MM.1S (cell line): ENCODE results near the gene FRAS1.

Experiments used
- DNase-seq: peaks from one replicate; pipeline ENCODE4 v3.0.0-alpha.2; 2015
- H2AFZ ChIP-seq: fragments of 300-600 bp; sonication (generic); 2 replicates; pipeline ENCODE4 v1.6.0; 2016; ENCODE audit warnings: antibody characterized with exemption, low read length
- H3F3A ChIP-seq: fragments of 300-600 bp; sonication (generic); 2 replicates; pipeline ENCODE4 v1.6.1; 2016; ENCODE audit warnings: mild to moderate bottlenecking, antibody characterized with exemption, low read length, moderate library complexity, mixed read lengths; ENCODE audit not compliant: insufficient read depth
- H3K27ac ChIP-seq: fragments of 300-600 bp; sonication (generic); 2 replicates; pipeline ENCODE4 v1.5.1; 2016; ENCODE audit warnings: mild to moderate bottlenecking, low read length
- H3K27me3 ChIP-seq: fragments of 300-600 bp; sonication (generic); replicated peaks from 2 replicates; pipeline ENCODE4 v1.6.0; 2016; ENCODE audit warnings: low read length; ENCODE audit not compliant: insufficient read depth
- H3K36me3 ChIP-seq: fragments of 300-600 bp; sonication (generic); replicated peaks from 2 replicates; pipeline ENCODE4 v1.6.1; 2016; ENCODE audit warnings: mild to moderate bottlenecking, low read length, mixed read lengths; ENCODE audit not compliant: insufficient read depth
- H3K4me1 ChIP-seq: fragments of 300-600 bp; sonication (generic); 2 replicates; pipeline ENCODE4 v1.6.1; 2016; ENCODE audit warnings: low read length, mixed read lengths
- H3K4me2 ChIP-seq: fragments of 300-600 bp; sonication (generic); 2 replicates; pipeline ENCODE4 v1.6.0; 2016; ENCODE audit warnings: low read depth, low read length
- H3K4me3 ChIP-seq: fragments of 300-600 bp; sonication (generic); 2 replicates; pipeline ENCODE4 v1.5.1; 2016; ENCODE audit warnings: low read length, mixed read lengths
- H3K79me2 ChIP-seq: fragments of 300-600 bp; sonication (generic); 2 replicates; pipeline ENCODE4 v1.6.1; 2016; ENCODE audit warnings: mixed run types, low read length, mixed read lengths
- H3K9ac ChIP-seq: fragments of 300-600 bp; sonication (generic); 2 replicates; pipeline ENCODE4 v1.6.1; 2016; ENCODE audit warnings: low read length, mixed read lengths
- H3K9me2 ChIP-seq: fragments of 300-600 bp; sonication (generic); replicated peaks from 2 replicates; pipeline ENCODE4 v1.6.1; 2016; ENCODE audit warnings: mild to moderate bottlenecking, low read length, mixed read lengths; ENCODE audit not compliant: insufficient read depth
- H3K9me3 ChIP-seq: fragments of 300-600 bp; sonication (generic); replicated peaks from 2 replicates; pipeline ENCODE4 v1.6.1; 2016; ENCODE audit warnings: mild to moderate bottlenecking, low read length, mixed read lengths; ENCODE audit not compliant: insufficient read depth
- H4K20me1 ChIP-seq: fragments of 300-600 bp; sonication (generic); 2 replicates; pipeline ENCODE4 v1.6.1; 2016; ENCODE audit warnings: mild to moderate bottlenecking, low read length, moderate library complexity, mixed read lengths; ENCODE audit not compliant: insufficient read depth
- EZH2 ChIP-seq: fragments of 300-600 bp; sonication (generic); optimal IDR thresholded peaks from 2 replicates; pipeline ENCODE3; 2017; ENCODE audit warnings: low read depth, mild to moderate bottlenecking, antibody characterized with exemption, low read length, mixed read lengths
- EZH2phosphoT487 ChIP-seq: fragments of 300-600 bp; sonication (generic); IDR thresholded peaks from 2 replicates; pipeline ENCODE4 v1.6.1; 2018; ENCODE audit warnings: antibody characterized with exemption, low read length
- TF ChIP-seq, protein P1 (sequence below): fragments of 300-600 bp; sonication (generic); IDR thresholded peaks from 2 replicates; pipeline ENCODE4 v1.5.1; 2016; ENCODE audit warnings: antibody characterized with exemption, low read length, mixed read lengths

The FRAS1 gene

DNA sequence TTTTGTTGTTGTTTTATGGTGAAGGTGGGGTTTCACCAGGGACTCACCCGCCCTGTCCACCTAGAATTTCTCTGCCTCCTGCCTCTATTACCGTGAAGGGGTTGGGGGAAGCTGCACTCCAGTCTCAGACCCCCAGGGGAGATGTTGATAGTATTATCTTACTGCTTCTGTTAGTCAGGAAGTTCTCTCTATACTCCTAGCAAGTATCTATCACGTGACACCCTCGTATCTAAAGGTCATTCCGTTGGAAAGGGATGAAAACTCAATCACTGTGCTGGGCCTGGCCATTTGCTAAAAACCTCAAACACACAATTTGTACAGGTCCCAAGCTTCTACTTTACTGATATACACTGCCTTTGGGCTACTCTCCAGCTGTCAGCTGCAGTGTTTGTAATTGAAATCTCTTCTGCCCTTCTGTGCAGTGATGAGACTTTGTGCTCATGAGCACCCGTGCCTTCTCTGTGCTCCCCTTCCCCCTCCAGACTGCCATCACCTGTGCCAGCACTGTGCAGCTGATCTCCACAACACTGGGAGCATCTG lies 306.0 kb downstream of the FRAS1 start:
- Histone ChIP-seq H2AFZ (no peak overlapping the region), H3K27me3 (no peaks in the 10 kb centered on the region), H3F3A (no peaks in the 10 kb centered on the region), H3K27ac (no peak overlapping the region), H3K4me1 (no peaks in the 10 kb centered on the region), H4K20me1 (no peaks in the 10 kb centered on the region), H3K9me2 (no peaks in the 10 kb centered on the region), H3K36me3 (no peaks in the 10 kb centered on the region), H3K79me2 (no peaks in the 10 kb centered on the region), H3K9ac (no peak overlapping the region), H3K4me2 (no peak overlapping the region), H3K9me3 (no peaks in the 10 kb centered on the region), H3K4me3 (no peak overlapping the region)
- no peak for TF ChIP-seq EZH2phosphoT487
- TF ChIP-seq EZH2: no peak
- TF ChIP-seq, protein P1, sequence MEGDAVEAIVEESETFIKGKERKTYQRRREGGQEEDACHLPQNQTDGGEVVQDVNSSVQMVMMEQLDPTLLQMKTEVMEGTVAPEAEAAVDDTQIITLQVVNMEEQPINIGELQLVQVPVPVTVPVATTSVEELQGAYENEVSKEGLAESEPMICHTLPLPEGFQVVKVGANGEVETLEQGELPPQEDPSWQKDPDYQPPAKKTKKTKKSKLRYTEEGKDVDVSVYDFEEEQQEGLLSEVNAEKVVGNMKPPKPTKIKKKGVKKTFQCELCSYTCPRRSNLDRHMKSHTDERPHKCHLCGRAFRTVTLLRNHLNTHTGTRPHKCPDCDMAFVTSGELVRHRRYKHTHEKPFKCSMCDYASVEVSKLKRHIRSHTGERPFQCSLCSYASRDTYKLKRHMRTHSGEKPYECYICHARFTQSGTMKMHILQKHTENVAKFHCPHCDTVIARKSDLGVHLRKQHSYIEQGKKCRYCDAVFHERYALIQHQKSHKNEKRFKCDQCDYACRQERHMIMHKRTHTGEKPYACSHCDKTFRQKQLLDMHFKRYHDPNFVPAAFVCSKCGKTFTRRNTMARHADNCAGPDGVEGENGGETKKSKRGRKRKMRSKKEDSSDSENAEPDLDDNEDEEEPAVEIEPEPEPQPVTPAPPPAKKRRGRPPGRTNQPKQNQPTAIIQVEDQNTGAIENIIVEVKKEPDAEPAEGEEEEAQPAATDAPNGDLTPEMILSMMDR: no peak
- DNase-seq: no peak

DNA sequence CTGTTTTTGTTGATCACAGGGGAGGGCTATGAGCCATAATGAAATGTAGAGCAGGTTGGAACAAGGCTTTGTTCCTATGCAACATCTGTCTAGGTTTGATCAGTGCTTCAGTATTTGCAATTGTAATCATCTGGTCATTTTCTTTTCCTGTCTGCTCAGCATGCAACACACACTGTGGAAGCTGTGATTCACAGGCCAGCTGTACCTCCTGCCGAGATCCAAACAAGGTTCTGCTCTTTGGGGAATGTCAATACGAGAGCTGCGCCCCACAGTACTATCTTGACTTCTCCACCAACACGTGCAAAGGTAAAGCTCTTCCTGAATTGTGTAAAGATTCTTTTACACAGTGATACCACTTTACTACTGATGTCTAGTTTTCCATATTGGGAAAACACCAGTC lies 312.6 kb downstream of the FRAS1 start:
- H2AFZ ChIP-seq: no peak overlapping the region
- no peak overlapping the region for H3K4me3 ChIP-seq
- H3K27ac ChIP-seq: no peak overlapping the region
- no peaks in the 10 kb centered on the region for H3K9me2 ChIP-seq
- no peaks in the 10 kb centered on the region for H3K79me2 ChIP-seq
- DNase-seq: no peak
- TF ChIP-seq EZH2phosphoT487: no peak
- no peak for TF ChIP-seq EZH2
- TF ChIP-seq, protein P1: no peak
- no peaks in the 10 kb centered on the region for H3K36me3 ChIP-seq
- no peak overlapping the region for H3K9ac ChIP-seq
- no peaks in the 10 kb centered on the region for H3K9me3 ChIP-seq
- no peaks in the 10 kb centered on the region for H3K27me3 ChIP-seq
- H3F3A ChIP-seq: no peaks in the 10 kb centered on the region
- H4K20me1 ChIP-seq: no peaks in the 10 kb centered on the region
- no peaks in the 10 kb centered on the region for H3K4me1 ChIP-seq
- H3K4me2 ChIP-seq: no peak overlapping the region

GRCh38 chr4:78370631-78371372 lies 313.7 kb downstream of the FRAS1 start:
- no peaks in the 10 kb centered on the region for H3K4me1 ChIP-seq
- no peaks in the 10 kb centered on the region for H3K79me2 ChIP-seq
- H3K27me3 ChIP-seq: no peaks in the 10 kb centered on the region
- no peak for DNase-seq
- no peak overlapping the region for H2AFZ ChIP-seq
- H3K9me2 ChIP-seq: no peaks in the 10 kb centered on the region
- H3F3A ChIP-seq: no peaks in the 10 kb centered on the region
- H3K27ac ChIP-seq: no peak overlapping the region
- no peaks in the 10 kb centered on the region for H3K36me3 ChIP-seq
- no peaks in the 10 kb centered on the region for H4K20me1 ChIP-seq
- no peak overlapping the region for H3K4me3 ChIP-seq
- H3K9me3 ChIP-seq: no peaks in the 10 kb centered on the region
- no peak overlapping the region for H3K4me2 ChIP-seq
- TF ChIP-seq EZH2: no peak
- TF ChIP-seq, protein P1: no peak
- TF ChIP-seq EZH2phosphoT487: no peak
- no peak overlapping the region for H3K9ac ChIP-seq
